Fibroblast of skin of right biceps (primary cell): Measurements from ENCODE around the gene GLUD1.
"Not testable (repeated sequence)": the region's sequence is repeated elsewhere in the genome, so short reads cannot be mapped to it uniquely, and the experiment has no call there.

ENCODE experiments used
- DNase-seq: peaks from one replicate; pipeline ENCODE4 v3.0.0-alpha.2; 2013

GLUD1 gene

GRCh38 chr10:87089746-87090145, 4.9 kb downstream of the GLUD1 start:
- no peak for DNase-seq

- DNase-seq: no peak
Measured at GRCh38 chr10:87085537-87085936, 9.1 kb downstream of the GLUD1 start.

- DNase-seq: peak; percentile 87
Measured at GRCh38 chr10:87084291-87084782, 10.3 kb downstream of the GLUD1 start.

- DNase-seq: peak; percentile 79
Measured at GRCh38 chr10:87083576-87084290, 10.9 kb downstream of the GLUD1 start.

- peak; percentile 77 for DNase-seq
Measured at GRCh38 chr10:87082219-87082618, 12.4 kb downstream of the GLUD1 start.

- not testable (repeated sequence) for DNase-seq
Measured at GRCh38 chr10:87081574-87081973, 13.1 kb downstream of the GLUD1 start.

- DNase-seq: not testable (repeated sequence)
Measured at GRCh38 chr10:87080621-87081020, 14.0 kb downstream of the GLUD1 start.

- DNase-seq: no peak
Measured at GRCh38 chr10:87079106-87079836, 15.4 kb downstream of the GLUD1 start.

- not testable (repeated sequence) for DNase-seq
Measured at GRCh38 chr10:87076421-87076820, 18.2 kb downstream of the GLUD1 start.

GRCh38 chr10:87072449-87072848, 22.2 kb downstream of the GLUD1 start:
- no peak for DNase-seq

GRCh38 chr10:87068281-87068680, 26.4 kb downstream of the GLUD1 start:
- no peak for DNase-seq

- DNase-seq: no peak
Measured at GRCh38 chr10:87066865-87067264, 27.8 kb downstream of the GLUD1 start.

GRCh38 chr10:87066178-87066577, 28.5 kb downstream of the GLUD1 start:
- DNase-seq: no peak

GRCh38 chr10:87064651-87065050, 30.0 kb downstream of the GLUD1 start:
- no peak for DNase-seq

GRCh38 chr10:87060280-87060928, 34.2 kb downstream of the GLUD1 start:
- DNase-seq: no peak

- DNase-seq: no peak
Measured at GRCh38 chr10:87059401-87059800, 35.2 kb downstream of the GLUD1 start.

GRCh38 chr10:87058171-87058570, 36.5 kb downstream of the GLUD1 start:
- no peak for DNase-seq

GRCh38 chr10:87054373-87055295, 40.0 kb downstream of the GLUD1 start:
- DNase-seq: peak; percentile 66

GRCh38 chr10:87053577-87054181, 41.0 kb downstream of the GLUD1 start:
- DNase-seq: no peak

GRCh38 chr10:87053111-87053510, 41.5 kb downstream of the GLUD1 start:
- DNase-seq: no peak

- no peak for DNase-seq
Measured at GRCh38 chr10:87045434-87045938, 49.2 kb downstream of the GLUD1 start.

- DNase-seq: not testable (repeated sequence)
Measured at GRCh38 chr10:87043579-87043978, 51.1 kb downstream of the GLUD1 start.
